GM18505 (cell line): ENCODE results near the gene PLEKHA7.
A peak's percentile ranks its signal among the peaks of the same experiment; 100 is the strongest.

ENCODE experiments used
- ATAC-seq: cut with Tn5 transposase; IDR thresholded peaks from one replicate; pipeline ENCODE4 v1.9.1; 2021; ENCODE audit not compliant: unreplicated experiment
- POLR2A ChIP-seq: IDR thresholded peaks from 4 replicates; pipeline ENCODE4 v1.6.1; 2011; ENCODE audit warnings: borderline replicate concordance; ENCODE audit not compliant: insufficient read depth, insufficient read length; ENCODE audit errors: extremely low read depth

Gene PLEKHA7

GRCh38 chr11:16793009-16793408 lies 221.2 kb downstream of the PLEKHA7 start:
- no peak for ATAC-seq
- TF ChIP-seq POLR2A, result no peak

GRCh38 chr11:16792426-16792825 lies 221.8 kb downstream of the PLEKHA7 start:
- no peak for TF ChIP-seq POLR2A
- no peak for ATAC-seq

- no peak for ATAC-seq
These were observed 222.8 kb downstream of the PLEKHA7 start for GRCh38 chr11:16791191-16791961.

GRCh38 chr11:16790486-16791190 lies 223.6 kb downstream of the PLEKHA7 start:
- no peak for ATAC-seq
- TF ChIP-seq POLR2A, result no peak

More at GRCh38 chr11:16791191-16791961, 222.8 kb downstream of the PLEKHA7 start:
- TF ChIP-seq POLR2A, result no peak

GRCh38 chr11:16789560-16790485 lies 224.4 kb downstream of the PLEKHA7 start:
- no peak for ATAC-seq
- no peak for TF ChIP-seq POLR2A

- ATAC-seq, result no peak
- no peak for TF ChIP-seq POLR2A
These were observed 225.2 kb downstream of the PLEKHA7 start for GRCh38 chr11:16789063-16789420.

GRCh38 chr11:16788141-16789062 lies 225.8 kb downstream of the PLEKHA7 start:
- ATAC-seq, result peak; percentile 69
- no peak for TF ChIP-seq POLR2A

GRCh38 chr11:16787035-16787742 lies 227.0 kb downstream of the PLEKHA7 start:
- no peak for TF ChIP-seq POLR2A
- ATAC-seq, result no peak

GRCh38 chr11:16786131-16786530 lies 228.1 kb downstream of the PLEKHA7 start:
- no peak for TF ChIP-seq POLR2A
- ATAC-seq, result no peak

GRCh38 chr11:16785520-16786128 lies 228.6 kb downstream of the PLEKHA7 start:
- no peak for TF ChIP-seq POLR2A
- peak; percentile 74 for ATAC-seq

- TF ChIP-seq POLR2A, result no peak
- ATAC-seq, result no peak
These were observed 229.5 kb downstream of the PLEKHA7 start for GRCh38 chr11:16784666-16785065.

- no peak for ATAC-seq
- TF ChIP-seq POLR2A, result no peak
These were observed 230.1 kb downstream of the PLEKHA7 start for GRCh38 chr11:16784097-16784496.

- no peak for ATAC-seq
- no peak for TF ChIP-seq POLR2A
These were observed 230.9 kb downstream of the PLEKHA7 start for GRCh38 chr11:16783321-16783801.
